Neural progenitor cell (in vitro differentiated cells): ENCODE results near the gene FABP7.

Experiments used
- CTCF ChIP-seq: fragments of 200-600 bp; sonication (generic); IDR thresholded peaks from 2 replicates; pipeline ENCODE4 v1.5.1; 2017; ENCODE audit warnings: antibody characterized with exemption, mild to moderate bottlenecking
- EZH2 ChIP-seq: fragments of 200-600 bp; sonication (generic); IDR thresholded peaks from 2 replicates; pipeline ENCODE4 v1.6.1; 2017; ENCODE audit warnings: antibody characterized with exemption, mild to moderate bottlenecking, moderate library complexity

- TF ChIP-seq EZH2: no peak
- TF ChIP-seq CTCF: no peak
Measured at GRCh38 chr6:122829456-122829855, 49.9 kb downstream of the FABP7 start.
